HEK293 (cell line): ENCODE data around the gene HEYL.

Experiments
- EGR2 ChIP-seq: fragments of 450-650 bp; formaldehyde crosslinking; IDR thresholded peaks from 2 replicates; pipeline ENCODE4 v1.5.1; 2016; ENCODE audit warnings: low read depth, missing biosample characterization, missing genetic modification characterization
- IKZF3 ChIP-seq: fragments of 450-650 bp; IDR thresholded peaks from 2 replicates; pipeline ENCODE4 v1.5.0; 2018; ENCODE audit warnings: missing biosample characterization, mild to moderate bottlenecking, missing genetic modification characterization, moderate library complexity
- SP2 ChIP-seq: fragments of 450-650 bp; formaldehyde crosslinking; IDR thresholded peaks from 2 replicates; pipeline ENCODE4 v1.5.1; 2016; ENCODE audit warnings: missing biosample characterization, missing genetic modification characterization
- TCF7L2 ChIP-seq: IDR thresholded peaks from 2 replicates; pipeline ENCODE4 v1.6.1; 2011; ENCODE audit warnings: low read depth, mild to moderate bottlenecking, inconsistent platforms, low read length, moderate library complexity, borderline replicate concordance
- ZBTB48 ChIP-seq: fragments of 450-650 bp; formaldehyde crosslinking; IDR thresholded peaks from 2 replicates; pipeline ENCODE4 v1.5.1; 2016; ENCODE audit warnings: missing biosample characterization, missing genetic modification characterization
- ZNF184 ChIP-seq: fragments of 450-650 bp; IDR thresholded peaks from 2 replicates; pipeline ENCODE4 v1.5.1; 2018; ENCODE audit warnings: missing biosample characterization, mild to moderate bottlenecking, missing genetic modification characterization
- ZNF274 ChIP-seq, 2 experiments: fragments of 200-500 bp in 1 of 2; fragments of 450-650 bp in 1 of 2; sonication (Bioruptor generic) in 1 of 2; formaldehyde crosslinking in 1 of 2; IDR thresholded peaks; 2 replicates each; pipeline versions ENCODE4 v1.5.1 to v1.6.1; 2014 to 2016; ENCODE audit warnings: borderline replicate concordance in 1 of 2, inconsistent platforms in 1 of 2, low read length in 1 of 2, missing biosample characterization in 1 of 2, missing genetic modification characterization in 1 of 2
- ZNF501 ChIP-seq: fragments of 450-650 bp; formaldehyde crosslinking; IDR thresholded peaks from 2 replicates; pipeline ENCODE4 v1.5.1; 2016; ENCODE audit warnings: missing biosample characterization, missing genetic modification characterization
- ZNF670 ChIP-seq: fragments of 450-650 bp; formaldehyde crosslinking; IDR thresholded peaks from 2 replicates; pipeline ENCODE4 v1.5.1; 2016; ENCODE audit warnings: missing biosample characterization, missing genetic modification characterization, low read depth
- ZNF76 ChIP-seq: fragments of 450-650 bp; formaldehyde crosslinking; IDR thresholded peaks from 2 replicates; pipeline ENCODE4; 2016; ENCODE audit warnings: low read depth, missing biosample characterization, missing genetic modification characterization, borderline replicate concordance
- ZSCAN16 ChIP-seq: fragments of 450-650 bp; formaldehyde crosslinking; IDR thresholded peaks from 2 replicates; pipeline ENCODE4 v1.5.1; 2016; ENCODE audit warnings: missing biosample characterization, missing genetic modification characterization
- TF ChIP-seq, protein P1 (sequence below): sonication (generic); formaldehyde crosslinking; IDR thresholded peaks from 2 replicates; pipeline ENCODE4 v1.8.1; 2022; ENCODE audit warnings: mild to moderate bottlenecking, moderate library complexity, missing genetic modification reagents
- TF ChIP-seq, protein P2 (sequence below): fragments of 450-650 bp; formaldehyde crosslinking; IDR thresholded peaks from 2 replicates; pipeline ENCODE4 v1.5.1; 2016; ENCODE audit warnings: missing biosample characterization, missing genetic modification characterization
- TF ChIP-seq, protein P3 (sequence below): fragments of 450-650 bp; formaldehyde crosslinking; IDR thresholded peaks from 2 replicates; pipeline ENCODE4 v1.5.1; 2016; ENCODE audit warnings: missing biosample characterization, missing genetic modification characterization

DNA sequence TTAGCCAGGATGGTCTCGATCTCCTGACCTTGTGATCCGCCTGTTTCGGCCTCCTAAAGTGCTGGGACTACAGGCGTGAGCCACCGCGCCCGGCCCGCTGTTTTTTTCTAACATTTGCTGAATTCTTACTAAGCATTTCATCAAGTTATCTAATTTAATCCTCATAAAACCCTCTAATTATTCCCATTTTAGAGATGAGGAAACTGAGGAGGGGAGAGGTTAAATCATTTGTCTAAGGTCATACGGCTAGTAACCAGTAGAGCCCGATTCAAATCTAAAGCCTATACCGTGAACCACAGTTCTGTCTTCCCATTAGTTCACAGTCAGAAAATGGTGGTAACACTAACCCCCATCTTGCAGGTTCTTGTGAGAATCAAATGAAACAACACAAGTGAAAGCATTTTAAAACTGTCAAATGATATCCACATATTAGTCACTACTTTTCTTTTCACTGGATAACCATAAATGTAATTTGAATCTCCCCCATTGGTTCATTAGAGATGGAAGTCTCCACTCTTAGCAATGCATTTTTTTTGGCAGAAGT is 10.6 kb downstream of the HEYL start:
- TF ChIP-seq, protein P1, sequence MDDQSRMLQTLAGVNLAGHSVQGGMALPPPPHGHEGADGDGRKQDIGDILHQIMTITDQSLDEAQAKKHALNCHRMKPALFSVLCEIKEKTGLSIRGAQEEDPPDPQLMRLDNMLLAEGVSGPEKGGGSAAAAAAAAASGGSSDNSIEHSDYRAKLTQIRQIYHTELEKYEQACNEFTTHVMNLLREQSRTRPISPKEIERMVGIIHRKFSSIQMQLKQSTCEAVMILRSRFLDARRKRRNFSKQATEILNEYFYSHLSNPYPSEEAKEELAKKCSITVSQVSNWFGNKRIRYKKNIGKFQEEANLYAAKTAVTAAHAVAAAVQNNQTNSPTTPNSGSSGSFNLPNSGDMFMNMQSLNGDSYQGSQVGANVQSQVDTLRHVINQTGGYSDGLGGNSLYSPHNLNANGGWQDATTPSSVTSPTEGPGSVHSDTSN (CRISPR knock-in tag), result no peak
- TF ChIP-seq ZNF184 (tag by site-specific recombination), result no peak
- TF ChIP-seq, protein P2, sequence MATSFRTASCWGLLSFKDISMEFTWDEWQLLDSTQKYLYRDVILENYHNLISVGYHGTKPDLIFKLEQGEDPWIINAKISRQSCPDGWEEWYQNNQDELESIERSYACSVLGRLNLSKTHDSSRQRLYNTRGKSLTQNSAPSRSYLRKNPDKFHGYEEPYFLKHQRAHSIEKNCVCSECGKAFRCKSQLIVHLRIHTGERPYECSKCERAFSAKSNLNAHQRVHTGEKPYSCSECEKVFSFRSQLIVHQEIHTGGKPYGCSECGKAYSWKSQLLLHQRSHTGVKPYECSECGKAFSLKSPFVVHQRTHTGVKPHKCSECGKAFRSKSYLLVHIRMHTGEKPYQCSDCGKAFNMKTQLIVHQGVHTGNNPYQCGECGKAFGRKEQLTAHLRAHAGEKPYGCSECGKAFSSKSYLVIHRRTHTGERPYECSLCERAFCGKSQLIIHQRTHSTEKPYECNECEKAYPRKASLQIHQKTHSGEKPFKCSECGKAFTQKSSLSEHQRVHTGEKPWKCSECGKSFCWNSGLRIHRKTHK, result no peak
- TF ChIP-seq, protein P3, sequence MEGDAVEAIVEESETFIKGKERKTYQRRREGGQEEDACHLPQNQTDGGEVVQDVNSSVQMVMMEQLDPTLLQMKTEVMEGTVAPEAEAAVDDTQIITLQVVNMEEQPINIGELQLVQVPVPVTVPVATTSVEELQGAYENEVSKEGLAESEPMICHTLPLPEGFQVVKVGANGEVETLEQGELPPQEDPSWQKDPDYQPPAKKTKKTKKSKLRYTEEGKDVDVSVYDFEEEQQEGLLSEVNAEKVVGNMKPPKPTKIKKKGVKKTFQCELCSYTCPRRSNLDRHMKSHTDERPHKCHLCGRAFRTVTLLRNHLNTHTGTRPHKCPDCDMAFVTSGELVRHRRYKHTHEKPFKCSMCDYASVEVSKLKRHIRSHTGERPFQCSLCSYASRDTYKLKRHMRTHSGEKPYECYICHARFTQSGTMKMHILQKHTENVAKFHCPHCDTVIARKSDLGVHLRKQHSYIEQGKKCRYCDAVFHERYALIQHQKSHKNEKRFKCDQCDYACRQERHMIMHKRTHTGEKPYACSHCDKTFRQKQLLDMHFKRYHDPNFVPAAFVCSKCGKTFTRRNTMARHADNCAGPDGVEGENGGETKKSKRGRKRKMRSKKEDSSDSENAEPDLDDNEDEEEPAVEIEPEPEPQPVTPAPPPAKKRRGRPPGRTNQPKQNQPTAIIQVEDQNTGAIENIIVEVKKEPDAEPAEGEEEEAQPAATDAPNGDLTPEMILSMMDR (tag by site-specific recombination), result no peak
- TF ChIP-seq ZNF76, result no peak
- TF ChIP-seq SP2, result no peak
- no peak for TF ChIP-seq IKZF3 (tag by site-specific recombination)
- no peak for TF ChIP-seq ZNF274 (IDR thresholded peaks at IDR 0.05; ENCODE audit: low read length)
- TF ChIP-seq ZNF274 (tag by site-specific recombination; IDR thresholded peaks at IDR 0.05; ENCODE audit: borderline replicate concordance), result no peak
- no peak for TF ChIP-seq EGR2 (tag by site-specific recombination)
- TF ChIP-seq ZNF501 (tag by site-specific recombination), result no peak
- no peak for TF ChIP-seq ZBTB48 (tag by site-specific recombination)
- no peak for TF ChIP-seq ZNF670
- no peak for TF ChIP-seq ZSCAN16 (tag by site-specific recombination)
- TF ChIP-seq TCF7L2, result no peak
